ENCODE results near the gene JARID2.

GRCh38 chr6:15200087-15200486, 45.8 kb upstream of the JARID2 start:
- TF ChIP-seq CTCF (IDR thresholded peaks at IDR 0.05; ENCODE audit: low read length) (no peak), EZH2 (optimal IDR thresholded peaks at IDR 0.05; ENCODE audit: low read depth, low read length) (no peak)
